HG02870 (cell line): ENCODE data around the gene RAB19.
"Not testable (repeated sequence)": the region's sequence is repeated elsewhere in the genome, so short reads cannot be mapped to it uniquely, and the experiment has no call there.

Experiments
- ATAC-seq: cut with Tn5 transposase; IDR thresholded peaks from one replicate; pipeline ENCODE4 v1.9.1; 2021; ENCODE audit warnings: mild to moderate bottlenecking, moderate library complexity; ENCODE audit not compliant: unreplicated experiment

Gene RAB19

DNA sequence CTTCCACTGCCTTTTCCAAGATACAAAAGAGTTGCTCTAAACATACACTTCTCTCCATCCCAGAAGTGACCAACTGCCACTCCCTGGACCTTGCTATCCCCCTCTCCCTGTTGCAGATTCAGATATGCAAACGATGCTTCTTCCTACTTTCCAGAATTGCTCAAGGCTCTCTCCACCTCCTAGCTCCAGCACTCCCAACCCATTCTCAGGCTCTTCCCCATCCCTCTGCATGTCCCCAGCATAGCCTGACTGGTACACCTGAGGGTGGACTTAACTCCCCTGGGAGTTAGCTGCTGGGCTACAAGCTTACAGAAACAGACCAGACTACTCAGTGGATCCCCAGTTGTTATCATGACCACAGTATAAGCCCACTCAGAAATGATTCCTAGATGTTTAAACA is 47.9 kb downstream of the RAB19 start:
- no peak for ATAC-seq

DNA sequence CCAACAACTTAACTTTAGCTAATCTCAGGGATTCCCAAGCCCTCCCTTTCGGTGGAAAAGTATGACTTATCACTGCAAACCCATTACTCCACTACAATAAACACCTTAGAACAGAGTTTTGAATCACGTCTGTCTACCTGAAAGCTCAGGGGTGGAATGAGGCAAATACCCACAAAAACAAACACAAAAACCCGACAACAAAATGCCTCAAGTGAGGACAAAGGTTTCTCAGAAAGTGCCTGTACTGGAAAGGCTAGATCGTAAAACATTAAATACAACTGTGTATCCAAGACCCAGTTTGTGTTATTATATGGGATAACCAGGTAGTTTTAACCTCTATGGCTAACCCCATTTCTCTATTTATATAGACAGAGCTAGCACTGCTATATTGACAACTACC is 49.4 kb downstream of the RAB19 start:
- ATAC-seq: no peak

DNA sequence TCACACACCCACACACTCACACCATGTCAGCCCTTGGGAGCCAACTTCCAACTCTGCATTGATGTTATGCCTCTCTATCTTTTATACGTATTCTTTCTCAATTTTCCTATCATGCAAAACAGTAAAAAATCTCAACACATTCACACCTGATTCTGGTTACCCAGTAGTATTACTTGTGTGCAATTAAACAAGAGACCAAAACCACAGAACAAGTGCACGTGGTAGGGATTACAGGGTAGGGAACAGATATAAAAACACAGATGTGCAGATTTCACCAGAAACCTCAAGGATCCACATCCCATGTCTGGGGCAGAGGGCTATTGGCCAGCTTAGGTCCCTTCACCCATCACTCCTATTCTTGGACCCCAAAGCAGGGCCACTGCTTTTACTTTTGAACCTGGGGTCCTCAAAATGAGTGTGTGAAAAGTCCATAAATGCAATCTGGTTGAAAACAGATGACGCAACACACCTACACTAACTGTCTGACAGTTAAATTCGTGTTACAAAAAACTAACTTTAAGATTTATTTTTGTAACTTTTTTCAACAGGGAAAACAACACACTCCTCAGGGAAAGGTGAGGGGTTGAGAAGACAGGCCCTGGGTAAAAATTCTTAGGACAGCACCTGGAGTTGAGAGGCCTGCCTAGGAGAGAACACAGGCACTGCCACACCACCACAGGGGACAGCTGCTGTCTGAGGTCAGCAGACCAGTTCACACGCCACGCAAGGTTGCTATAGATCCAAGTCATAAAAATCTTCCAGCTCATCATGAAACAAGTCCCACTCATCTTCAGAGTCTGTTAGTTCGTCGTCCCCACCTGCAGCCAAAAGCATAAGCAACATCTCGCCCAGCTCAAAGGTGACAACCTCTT is 50.2 kb downstream of the RAB19 start:
- not testable (repeated sequence) for ATAC-seq

DNA sequence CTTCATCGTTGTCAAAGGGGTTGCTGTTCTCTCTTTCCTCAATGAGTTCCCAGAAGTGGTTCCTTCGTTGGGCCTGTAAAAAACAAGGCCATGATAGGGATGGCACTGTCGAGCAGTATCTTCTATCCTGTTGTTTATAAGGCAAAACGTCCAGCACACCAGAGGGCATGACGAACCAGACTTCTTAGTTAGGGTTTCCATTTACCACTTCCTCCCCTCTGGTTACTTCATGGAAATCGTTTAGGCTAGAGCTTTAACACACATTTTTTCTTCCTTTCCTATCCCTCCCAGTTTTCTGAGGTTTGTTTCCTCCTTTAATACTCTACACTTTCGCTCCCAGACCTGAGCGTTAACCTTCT is 50.8 kb downstream of the RAB19 start:
- no peak for ATAC-seq

DNA sequence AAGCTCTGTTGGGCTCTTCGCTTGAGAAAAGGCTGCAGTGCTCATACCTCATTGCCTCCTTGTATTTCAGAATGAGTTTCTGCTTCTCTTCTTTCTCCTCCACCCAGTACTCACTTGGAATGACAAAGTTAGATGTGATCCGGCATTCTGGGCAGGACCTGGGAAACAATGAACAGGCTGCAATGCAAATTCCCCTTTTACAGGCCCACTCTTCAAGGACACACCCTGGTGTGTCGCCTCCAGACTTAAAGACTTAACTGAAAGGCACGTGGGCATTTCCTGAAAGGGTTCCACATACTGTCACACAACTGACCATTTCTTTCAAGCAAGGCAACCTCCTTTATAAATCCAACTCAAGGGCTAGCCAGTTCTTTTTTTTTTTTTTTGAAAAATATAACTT is 51.9 kb downstream of the RAB19 start:
- no peak for ATAC-seq

DNA sequence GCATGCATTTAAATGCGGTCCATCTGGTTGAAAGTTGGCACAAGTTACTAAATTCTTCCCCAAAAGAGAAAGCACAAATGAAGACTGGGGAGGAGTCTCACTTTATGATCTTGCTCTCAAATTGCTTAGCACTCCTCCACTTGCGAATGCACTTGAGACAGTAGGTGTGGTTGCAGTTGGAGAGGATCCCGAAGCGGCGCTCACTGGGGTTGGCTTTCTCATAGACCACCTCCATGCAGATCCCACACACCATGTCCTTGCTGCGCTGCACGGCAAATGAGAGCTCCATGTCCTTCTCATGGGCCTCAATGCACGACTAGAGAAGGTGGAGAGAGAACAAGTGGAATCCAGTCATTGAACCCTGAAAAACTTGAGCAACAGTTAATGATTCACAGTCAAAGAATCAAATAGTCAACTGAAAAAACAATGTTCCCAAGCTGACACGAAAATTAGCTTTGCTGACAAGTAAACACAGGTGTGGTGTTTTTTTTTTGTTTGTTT is 52.7 kb downstream of the RAB19 start:
- ATAC-seq: no peak

DNA sequence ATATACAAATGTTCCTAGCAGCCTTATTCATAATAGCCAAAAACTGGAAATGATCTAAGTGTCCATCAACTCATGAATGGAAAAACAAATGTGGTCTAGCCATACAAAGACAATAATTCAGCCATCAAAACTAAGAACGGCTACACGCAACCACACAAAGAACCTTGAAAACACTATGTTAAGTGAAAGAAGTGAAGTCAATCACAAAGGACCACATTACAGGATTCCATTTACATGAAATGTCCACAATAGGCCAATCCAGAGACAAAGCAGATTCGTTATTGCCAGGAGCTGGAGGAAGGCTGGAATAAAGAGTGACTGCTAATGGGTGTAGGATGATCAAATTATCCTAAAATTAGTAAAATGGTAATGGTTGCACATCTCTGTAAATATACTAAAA is 54.3 kb downstream of the RAB19 start:
- ATAC-seq: no peak

DNA sequence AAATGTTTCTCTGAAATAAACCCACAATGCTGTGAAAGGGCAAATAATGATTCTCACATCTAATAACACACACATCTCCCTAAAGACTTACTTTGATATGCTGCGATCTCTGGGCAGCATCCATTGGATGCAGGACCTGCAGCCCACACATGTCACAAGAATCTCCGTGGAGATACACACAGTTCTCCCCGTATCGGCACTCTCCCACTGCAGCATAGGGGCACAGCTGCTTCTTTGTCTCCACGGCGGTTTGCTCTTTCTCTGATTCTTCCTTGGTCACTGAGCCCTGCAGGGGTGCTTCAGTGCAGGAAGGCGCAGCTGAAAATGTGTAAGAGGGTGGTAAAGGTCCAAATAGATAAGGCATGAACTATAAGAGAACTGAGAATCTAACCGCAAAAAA is 55.1 kb downstream of the RAB19 start:
- ATAC-seq: no peak

DNA sequence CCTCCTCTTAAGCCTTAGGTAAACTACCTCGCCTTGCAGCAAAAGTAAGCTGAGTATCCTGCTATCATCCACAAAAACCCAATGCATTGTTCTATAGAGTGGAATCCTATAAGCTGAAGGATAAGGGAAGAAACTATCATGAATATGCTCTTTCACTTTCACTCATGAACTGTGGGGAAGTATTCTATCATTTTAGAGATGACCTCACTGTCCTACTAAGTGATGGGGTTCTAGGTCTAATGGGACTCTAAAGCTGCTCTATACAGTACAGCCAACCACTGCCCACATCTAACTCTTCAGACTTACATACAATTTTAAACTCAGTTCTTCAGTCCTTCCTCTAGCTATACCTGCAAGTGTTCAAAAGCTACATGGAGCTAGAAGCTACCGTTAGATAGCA is 59.3 kb downstream of the RAB19 start:
- ATAC-seq: no peak

DNA sequence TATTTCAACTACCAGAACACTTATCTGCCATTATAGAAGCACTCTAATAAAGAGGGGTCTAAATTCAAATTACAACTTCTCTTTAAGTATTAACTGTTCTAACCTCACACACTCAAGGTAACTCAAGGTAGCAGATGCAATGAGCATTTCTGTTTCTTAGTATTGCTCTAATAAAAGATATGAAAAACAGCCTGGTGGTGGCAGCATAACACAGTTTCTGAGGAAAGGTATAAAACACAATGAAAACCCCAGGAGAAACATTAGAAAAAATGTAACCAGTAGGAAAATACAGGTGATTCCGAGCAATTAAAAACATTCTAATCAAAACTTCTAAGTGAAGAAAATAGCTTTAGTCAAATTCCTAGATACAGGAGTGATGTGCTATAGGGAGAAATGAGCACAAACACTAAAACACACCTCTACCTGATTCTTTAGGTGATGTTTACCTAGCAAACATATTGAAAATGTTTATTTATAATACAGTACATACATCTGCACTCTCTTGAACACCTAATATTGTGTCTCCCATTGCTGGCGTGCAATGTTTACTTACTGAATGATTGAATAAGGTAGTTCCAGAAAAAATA is 72.0 kb downstream of the RAB19 start:
- ATAC-seq: no peak

DNA sequence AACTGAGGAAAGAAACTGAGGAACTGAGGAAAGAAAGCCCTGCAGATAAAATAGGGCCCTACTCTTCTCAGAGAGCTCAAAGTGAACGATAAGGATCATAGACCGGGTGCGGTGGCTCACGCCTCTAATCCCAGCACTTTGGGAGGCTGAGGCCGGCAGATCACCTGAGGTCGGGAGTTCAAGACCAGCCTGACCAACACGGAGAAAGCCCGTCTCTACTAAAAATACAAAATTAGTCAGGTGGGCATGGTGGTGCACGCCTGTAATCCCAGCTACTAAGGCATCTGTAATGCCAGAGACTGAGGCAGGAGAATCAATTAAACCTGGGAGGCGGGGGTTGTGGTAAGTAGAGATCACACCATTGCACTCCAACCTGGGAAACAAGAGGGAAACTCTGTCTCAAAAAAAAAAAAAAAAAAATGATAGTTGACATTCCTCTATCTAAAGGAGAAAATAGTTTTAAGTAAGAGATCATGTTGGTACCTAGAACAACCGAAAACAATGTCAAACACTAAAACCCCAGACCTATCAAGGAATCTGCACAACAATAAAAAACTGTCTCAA is 72.9 kb downstream of the RAB19 start:
- ATAC-seq: no peak
